Lower lobe of right lung (tissue), 2 donors: Measurements from ENCODE around the gene P4HB. TPM values are rescaled to one million over a fixed set of nuclear protein-coding genes. Genes with fewer than 3 reads are reported as not detected.

Experiments
- ATAC-seq, 2 donors: fragments of 200-7000 bp; cut with Tn5 transposase; one replicate each; pipeline ENCODE4 v1.9.1; 2020 to 2022; ENCODE audit warnings: mild to moderate bottlenecking in 2 of 2, moderate library complexity in 2 of 2
- DNase-seq: peaks from one replicate; pipeline ENCODE4 v3.0.0-alpha.2; 2020
- H3K27ac ChIP-seq: fragments of 200-600 bp; one replicate; pipeline ENCODE4 v1.8.0; 2022
- H3K27me3 ChIP-seq: fragments of 200-600 bp; one replicate; pipeline ENCODE4 v1.8.0; 2022; ENCODE audit warnings: low read depth
- H3K36me3 ChIP-seq: fragments of 200-600 bp; one replicate; pipeline ENCODE4 v1.8.0; 2022; ENCODE audit warnings: mild to moderate bottlenecking
- H3K4me1 ChIP-seq: fragments of 200-600 bp; one replicate; pipeline ENCODE4 v1.8.0; 2022
- H3K4me3 ChIP-seq: fragments of 200-600 bp; one replicate; pipeline ENCODE4 v1.8.0; 2022; ENCODE audit warnings: mild to moderate bottlenecking
- H3K9me3 ChIP-seq: fragments of 200-600 bp; one replicate; pipeline ENCODE4 v1.8.0; 2022
- intact Hi-C: fragments of 100-400 bp; cut with DNase I; formaldehyde crosslinking; loops from one replicate; pipeline ENCODE4 v1.11.0; 2022
- total RNA-seq: library from RNA; stranded (reverse); fragmentation: NEBNext Ultra II Directional; extraction: Animal tissue kit (Norgen Biotek cat#: 25700); gene quantifications from one replicate; pipeline ENCODE4 v1.2.1, GENCODE V29; 2021
- TF ChIP-seq, protein P1 (sequence below): fragments of 200-600 bp; IDR thresholded peaks from one replicate; pipeline ENCODE4 v1.8.0; 2022; ENCODE audit warnings: antibody characterized with exemption, mild to moderate bottlenecking
- donor health status: DM: no; HTN: yes; CAD: no; lungs with severe emphysema.

Gene P4HB
- total RNA-seq, 1 donor from 2014 or later, result 432 TPM

GRCh38 chr17:81858967-81859905 lies 1.1 kb downstream of the P4HB start:
- peaks cover 51% of the 10 kb centered on the region for H3K4me1 ChIP-seq
- TF ChIP-seq, protein P1, sequence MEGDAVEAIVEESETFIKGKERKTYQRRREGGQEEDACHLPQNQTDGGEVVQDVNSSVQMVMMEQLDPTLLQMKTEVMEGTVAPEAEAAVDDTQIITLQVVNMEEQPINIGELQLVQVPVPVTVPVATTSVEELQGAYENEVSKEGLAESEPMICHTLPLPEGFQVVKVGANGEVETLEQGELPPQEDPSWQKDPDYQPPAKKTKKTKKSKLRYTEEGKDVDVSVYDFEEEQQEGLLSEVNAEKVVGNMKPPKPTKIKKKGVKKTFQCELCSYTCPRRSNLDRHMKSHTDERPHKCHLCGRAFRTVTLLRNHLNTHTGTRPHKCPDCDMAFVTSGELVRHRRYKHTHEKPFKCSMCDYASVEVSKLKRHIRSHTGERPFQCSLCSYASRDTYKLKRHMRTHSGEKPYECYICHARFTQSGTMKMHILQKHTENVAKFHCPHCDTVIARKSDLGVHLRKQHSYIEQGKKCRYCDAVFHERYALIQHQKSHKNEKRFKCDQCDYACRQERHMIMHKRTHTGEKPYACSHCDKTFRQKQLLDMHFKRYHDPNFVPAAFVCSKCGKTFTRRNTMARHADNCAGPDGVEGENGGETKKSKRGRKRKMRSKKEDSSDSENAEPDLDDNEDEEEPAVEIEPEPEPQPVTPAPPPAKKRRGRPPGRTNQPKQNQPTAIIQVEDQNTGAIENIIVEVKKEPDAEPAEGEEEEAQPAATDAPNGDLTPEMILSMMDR, result no peak
- DNase-seq (no peak), ATAC-seq (no peak)
- intact Hi-C loops, result no loop called here
- peak overlapping the region; percentile 97 for H3K27ac ChIP-seq
- peak overlapping the region; percentile 98 for H3K4me3 ChIP-seq
- H3K9me3 ChIP-seq, result no peaks in the 10 kb centered on the region
- H3K27me3 ChIP-seq, result no peaks in the 10 kb centered on the region
- peaks cover 60% of the 10 kb centered on the region for H3K36me3 ChIP-seq

- Histone ChIP-seq H3K27me3 (no peaks in the 10 kb centered on the region), H3K36me3 (peaks cover 62% of the 10 kb centered on the region), H3K4me3 (peak overlapping the region; percentile 98), H3K9me3 (no peaks in the 10 kb centered on the region), H3K4me1 (peaks cover 42% of the 10 kb centered on the region), H3K27ac (no peak overlapping the region)
- no peak for ATAC-seq
- no peak for DNase-seq
- intact Hi-C loops, result no loop called here
- TF ChIP-seq, protein P1, result no peak
Measured at GRCh38 chr17:81858170-81858966, 2.0 kb downstream of the P4HB start.

DNA sequence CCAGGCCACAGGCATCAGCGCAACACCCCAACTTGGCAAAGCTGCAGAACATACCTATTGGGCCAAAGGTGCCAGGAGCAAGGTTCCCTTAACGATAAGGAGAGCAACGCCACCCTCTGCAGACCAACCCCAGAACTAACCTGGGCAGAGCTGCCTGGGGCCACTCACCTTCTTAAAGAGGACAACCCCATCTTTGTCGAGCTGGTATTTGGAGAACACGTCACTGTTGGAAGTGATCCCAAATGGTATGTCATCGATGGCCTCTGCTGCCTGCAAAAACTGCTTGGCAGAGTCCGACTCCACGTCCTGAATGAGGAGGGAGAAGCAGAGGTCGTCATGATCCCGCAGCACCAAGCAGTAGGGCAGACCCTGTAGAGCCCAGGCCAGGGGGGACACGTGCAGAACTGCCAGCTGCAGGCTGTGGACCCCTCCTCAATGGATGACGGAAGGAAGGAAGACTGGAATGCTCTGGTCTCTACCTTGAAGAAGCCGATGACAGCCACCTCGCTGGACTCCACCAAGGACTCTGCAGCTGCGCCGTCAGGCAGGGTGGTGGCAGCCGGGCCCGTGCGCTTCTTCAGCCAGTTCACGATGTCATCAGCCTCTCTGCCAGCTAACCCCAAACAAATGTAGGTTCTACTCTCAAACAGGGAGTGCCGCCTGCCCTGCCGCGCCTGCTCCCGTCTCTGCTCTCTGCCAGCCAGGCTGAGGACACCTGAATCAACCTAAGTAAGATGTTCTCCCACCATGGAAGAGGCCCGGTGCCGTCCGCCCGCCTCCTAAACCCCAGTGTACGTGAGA lies 5.2 kb downstream of the P4HB start:
- Histone ChIP-seq H3K9me3 (no peaks in the 10 kb centered on the region), H3K27ac (no peak overlapping the region), H3K27me3 (no peaks in the 10 kb centered on the region), H3K36me3 (peaks cover 84% of the 10 kb centered on the region), H3K4me3 (no peak overlapping the region), H3K4me1 (peaks cover 23% of the 10 kb centered on the region)
- no peak for ATAC-seq
- DNase-seq, result no peak
- TF ChIP-seq, protein P1, result no peak
- intact Hi-C loops, result no loop called here

DNA sequence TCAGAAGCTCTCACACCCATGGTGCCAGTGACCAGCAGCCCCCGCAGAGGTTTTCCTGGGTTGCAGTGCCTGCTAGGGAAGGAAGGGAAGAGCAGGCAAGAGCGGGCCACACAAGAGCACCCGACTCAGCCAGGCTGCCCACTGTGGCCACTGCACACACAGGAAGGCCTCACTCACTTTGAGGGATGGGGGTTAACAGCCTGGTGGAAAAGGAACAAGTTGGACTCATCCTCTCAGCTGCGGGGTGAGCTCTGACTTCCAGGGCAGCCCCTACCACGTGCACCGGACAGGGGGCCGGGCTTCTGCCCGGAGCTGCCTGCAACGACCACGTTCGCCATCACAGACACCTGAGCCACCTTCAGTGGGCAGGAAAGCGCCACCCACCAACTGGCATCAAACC lies 8.1 kb downstream of the P4HB start:
- intact Hi-C loops, result no loop called here
- Histone ChIP-seq H3K9me3 (no peaks in the 10 kb centered on the region), H3K36me3 (peaks cover 95% of the 10 kb centered on the region), H3K27me3 (no peaks in the 10 kb centered on the region), H3K4me1 (no peaks in the 10 kb centered on the region), H3K4me3 (no peak overlapping the region), H3K27ac (no peak overlapping the region)
- ATAC-seq (no peak), DNase-seq (no peak)
- TF ChIP-seq, protein P1, result no peak

- no peaks in the 10 kb centered on the region for H3K9me3 ChIP-seq
- TF ChIP-seq, protein P1, result no peak
- intact Hi-C loops, result no loop called here
- ATAC-seq (no peak), DNase-seq (no peak)
- no peaks in the 10 kb centered on the region for H3K27me3 ChIP-seq
- no peak overlapping the region for H3K4me3 ChIP-seq
- no peaks in the 10 kb centered on the region for H3K4me1 ChIP-seq
- no peak overlapping the region for H3K27ac ChIP-seq
- peaks cover 96% of the 10 kb centered on the region for H3K36me3 ChIP-seq
Measured at GRCh38 chr17:81851423-81851822, 8.9 kb downstream of the P4HB start.
